CD4-positive, alpha-beta memory T cell (primary cell): ENCODE results near the gene DDX10. TPM values are rescaled to one million over a fixed set of nuclear protein-coding genes. Genes with fewer than 3 reads are reported as not detected.

Source experiments
- CTCF ChIA-PET: fragments of 350-600 bp; sonication (Branson Sonifier 250); formaldehyde crosslinking; loops from one replicate; lab custom pipeline; 2021; ENCODE audit warnings: inconsistent platforms; ENCODE audit not compliant: partially characterized antibody; lab: Charles Lee
- POLR2A ChIA-PET: fragments of 350-600 bp; sonication (Branson Sonifier 250); formaldehyde crosslinking; loops from one replicate; lab custom pipeline; 2021; ENCODE audit not compliant: partially characterized antibody; lab: Charles Lee
- DNase-seq, 5 donors: peaks; one replicate each; pipeline versions ENCODE4 v3.0.0 to v3.0.0-alpha.2; 2020 to 2022; ENCODE audit warnings: mixed read lengths in 1 of 5
- H3K27ac ChIP-seq: one replicate; pipeline ENCODE4 v1.7.0; 2013; ENCODE audit warnings: low read depth, low read length
- H3K27me3 ChIP-seq: 2 replicates; pipeline ENCODE4 v1.7.0; 2013; ENCODE audit warnings: mild to moderate bottlenecking, low read length, moderate library complexity; ENCODE audit not compliant: insufficient read depth
- H3K36me3 ChIP-seq: 2 replicates; pipeline ENCODE4 v1.7.0; 2013; ENCODE audit warnings: mild to moderate bottlenecking, low read length, moderate library complexity; ENCODE audit not compliant: insufficient read depth
- H3K4me1 ChIP-seq: 2 replicates; pipeline ENCODE4 v1.7.0; 2013; ENCODE audit warnings: mild to moderate bottlenecking, low read length, moderate library complexity; ENCODE audit not compliant: insufficient read depth
- H3K4me3 ChIP-seq, 2 donors: one replicate each; pipeline ENCODE4 v1.7.0; 2013; ENCODE audit warnings: low read length in 2 of 2, mild to moderate bottlenecking in 1 of 2
- H3K9me3 ChIP-seq, 2 donors: one replicate each; pipeline ENCODE4 v1.7.0; 2013; ENCODE audit warnings: low read length in 2 of 2, control low read depth in 1 of 2; ENCODE audit not compliant: control insufficient read depth in 1 of 2
- H3K27ac Mint-ChIP-seq, 7 donors: one replicate each; pipeline ENCODE4 v1.8.0; 2020 to 2021; ENCODE audit warnings: mixed read lengths in 7 of 7, mild to moderate bottlenecking in 6 of 7, inconsistent platforms in 3 of 7, moderate library complexity in 3 of 7
- H3K27me3 Mint-ChIP-seq, 2 donors: one replicate each; pipeline ENCODE4 v1.8.0; 2020 to 2021; ENCODE audit warnings: mixed read lengths in 2 of 2
- H3K36me3 Mint-ChIP-seq, 2 donors: one replicate each; pipeline ENCODE4 v1.8.0; 2020 to 2021; ENCODE audit warnings: mixed read lengths in 2 of 2, inconsistent platforms in 1 of 2, mild to moderate bottlenecking in 1 of 2
- H3K4me1 Mint-ChIP-seq, 4 donors: one replicate each; pipeline ENCODE4 v1.8.0; 2020 to 2021; ENCODE audit warnings: mixed read lengths in 4 of 4, mild to moderate bottlenecking in 1 of 4
- H3K4me3 Mint-ChIP-seq, 8 donors: one replicate each; pipeline ENCODE4 v1.8.0; 2020 to 2021; ENCODE audit warnings: mixed read lengths in 8 of 8, mild to moderate bottlenecking in 7 of 8, moderate library complexity in 6 of 8, inconsistent platforms in 3 of 8
- H3K9me3 Mint-ChIP-seq, 8 donors: one replicate each; pipeline ENCODE4 v1.8.0; 2020 to 2021; ENCODE audit warnings: mixed read lengths in 8 of 8, mild to moderate bottlenecking in 5 of 8, inconsistent platforms in 3 of 8, moderate library complexity in 1 of 8
- intact Hi-C: fragments of 100-400 bp; cut with micrococcal nuclease; formaldehyde crosslinking; loops from one replicate; pipeline ENCODE4 v1.15.1; 2023
- polyA plus RNA-seq, 2 donors: library from polyadenylated mRNA; unstranded; fragments of 300-500 nt; fragmentation: Illumina TruSeq; gene quantifications; one replicate each; pipeline ENCODE4 v1.2.3, GENCODE V29; 2021
- total RNA-seq, 2 experiments: library from RNA; stranded (reverse); gene quantifications; one replicate each; pipeline ENCODE4 v1.2.3, GENCODE V29; 2021

Gene DDX10
- total and polyA plus RNA-seq, 4 experiments from 2014 or later = 15.7 to 18.2 (median 16.7) TPM

GRCh38 chr11:108793611-108794010 lies 128.7 kb downstream of the DDX10 start:
- Mint-ChIP-seq H3K9me3 (no peaks in the 10 kb centered on the region), H3K4me1 (peaks cover 17 to 23% (median 22%) of the 10 kb centered on the region in 4 donors), H3K27ac (peak overlapping the region in 1 of 7 donors; percentile 40), H3K36me3 (peaks cover 9 to 11% of the 10 kb centered on the region in 2 donors), H3K4me3 (no peak overlapping the region), H3K27me3 (no peaks in the 10 kb centered on the region)
- H3K36me3 ChIP-seq = no peaks in the 10 kb centered on the region
- H3K27me3 ChIP-seq = no peaks in the 10 kb centered on the region
- CTCF ChIA-PET = no interaction called here
- POLR2A ChIA-PET = no interaction called here
- H3K4me1 ChIP-seq = no peaks in the 10 kb centered on the region
- intact Hi-C loops = no loop called here
- DNase-seq = no peak
- no peak overlapping the region for H3K27ac ChIP-seq
- H3K4me3 ChIP-seq = no peak overlapping the region
- H3K9me3 ChIP-seq = no peaks in the 10 kb centered on the region

GRCh38 chr11:108796551-108796950 lies 131.7 kb downstream of the DDX10 start:
- H3K27me3 ChIP-seq = no peaks in the 10 kb centered on the region
- Mint-ChIP-seq H3K4me1 (peaks cover 4 to 13% (median 8%) of the 10 kb centered on the region in 4 donors), H3K27me3 (no peaks in the 10 kb centered on the region), H3K27ac (no peak overlapping the region), H3K36me3 (peaks cover 5 to 15% of the 10 kb centered on the region in 2 donors), H3K9me3 (no peaks in the 10 kb centered on the region), H3K4me3 (no peak overlapping the region)
- no peaks in the 10 kb centered on the region for H3K4me1 ChIP-seq
- POLR2A ChIA-PET = no interaction called here
- H3K27ac ChIP-seq = no peak overlapping the region
- H3K36me3 ChIP-seq = no peaks in the 10 kb centered on the region
- intact Hi-C loops = no loop called here
- no peak overlapping the region for H3K4me3 ChIP-seq
- DNase-seq = no peak
- no peaks in the 10 kb centered on the region for H3K9me3 ChIP-seq
- CTCF ChIA-PET = no interaction called here

GRCh38 chr11:108797578-108798100 lies 132.8 kb downstream of the DDX10 start:
- H3K4me3 Mint-ChIP-seq = no peak overlapping the region

GRCh38 chr11:108802492-108802891 lies 137.6 kb downstream of the DDX10 start:
- H3K9me3 Mint-ChIP-seq = no peaks in the 10 kb centered on the region
- H3K27ac Mint-ChIP-seq = no peak overlapping the region
- Histone ChIP-seq H3K4me1 (no peaks in the 10 kb centered on the region), H3K9me3 (no peaks in the 10 kb centered on the region), H3K4me3 (no peak overlapping the region), H3K27me3 (no peaks in the 10 kb centered on the region), H3K27ac (no peak overlapping the region), H3K36me3 (no peaks in the 10 kb centered on the region)
- no peak for DNase-seq
- no peaks in the 10 kb centered on the region for H3K27me3 Mint-ChIP-seq
- CTCF ChIA-PET = no interaction called here
- peaks cover 3 to 21% of the 10 kb centered on the region in 2 donors for H3K36me3 Mint-ChIP-seq
- intact Hi-C loops = no loop called here
- POLR2A ChIA-PET = no interaction called here
- peaks cover 0 to 7% (median 5%) of the 10 kb centered on the region in 4 donors for H3K4me1 Mint-ChIP-seq
- H3K4me3 Mint-ChIP-seq = no peak overlapping the region

More at GRCh38 chr11:108797578-108798100, 132.8 kb downstream of the DDX10 start:
- Histone ChIP-seq H3K36me3 (no peaks in the 10 kb centered on the region), H3K4me3 (no peak overlapping the region), H3K27ac (no peak overlapping the region), H3K4me1 (no peaks in the 10 kb centered on the region), H3K9me3 (no peaks in the 10 kb centered on the region), H3K27me3 (no peaks in the 10 kb centered on the region)
- Mint-ChIP-seq H3K36me3 (peaks cover 5 to 15% of the 10 kb centered on the region in 2 donors), H3K9me3 (no peaks in the 10 kb centered on the region), H3K4me1 (peaks cover 4 to 10% (median 8%) of the 10 kb centered on the region in 4 donors), H3K27me3 (no peaks in the 10 kb centered on the region), H3K27ac (no peak overlapping the region)
- intact Hi-C loops = no loop called here
- ChIA-PET POLR2A (no interaction called here), CTCF (no interaction called here)
- DNase-seq = no peak

GRCh38 chr11:108803776-108804175 lies 138.9 kb downstream of the DDX10 start:
- no peaks in the 10 kb centered on the region for H3K9me3 Mint-ChIP-seq
- Histone ChIP-seq H3K9me3 (no peaks in the 10 kb centered on the region), H3K27ac (no peak overlapping the region), H3K27me3 (no peaks in the 10 kb centered on the region), H3K36me3 (no peaks in the 10 kb centered on the region), H3K4me3 (no peak overlapping the region), H3K4me1 (no peaks in the 10 kb centered on the region)
- peaks cover 0 to 17% of the 10 kb centered on the region in 2 donors for H3K36me3 Mint-ChIP-seq
- peaks cover 0 to 8% (median 4%) of the 10 kb centered on the region in 4 donors for H3K4me1 Mint-ChIP-seq
- H3K27me3 Mint-ChIP-seq = no peaks in the 10 kb centered on the region
- POLR2A ChIA-PET = no interaction called here
- no peak for DNase-seq
- CTCF ChIA-PET = no interaction called here
- no peak overlapping the region for H3K4me3 Mint-ChIP-seq
- intact Hi-C loops = no loop called here
- no peak overlapping the region for H3K27ac Mint-ChIP-seq

- no peak overlapping the region for H3K27ac Mint-ChIP-seq
- H3K4me3 Mint-ChIP-seq = no peak overlapping the region
- H3K4me3 ChIP-seq = no peak overlapping the region
- peaks cover 5 to 12% (median 8%) of the 10 kb centered on the region in 4 donors for H3K4me1 Mint-ChIP-seq
- no peaks in the 10 kb centered on the region for H3K36me3 ChIP-seq
- no peak for DNase-seq
- intact Hi-C loops = no loop called here
- no peaks in the 10 kb centered on the region for H3K27me3 Mint-ChIP-seq
- H3K36me3 Mint-ChIP-seq = peaks cover 3 to 19% of the 10 kb centered on the region in 2 donors
- H3K4me1 ChIP-seq = peaks cover 6% of the 10 kb centered on the region
- POLR2A ChIA-PET = no interaction called here
- CTCF ChIA-PET = interaction anchor here (0.7 kb wide), 1 partner anchor 22 kb away, joined by 3 read pairs; no protein-coding TSS in a partner anchor
- H3K9me3 Mint-ChIP-seq = peaks cover 0 to 3% (median 0%) of the 10 kb centered on the region in 8 donors
- no peaks in the 10 kb centered on the region for H3K27me3 ChIP-seq
- H3K27ac ChIP-seq = no peak overlapping the region
- H3K9me3 ChIP-seq = no peaks in the 10 kb centered on the region
These were observed 139.6 kb downstream of the DDX10 start for GRCh38 chr11:108804511-108804910.

- Histone ChIP-seq H3K27me3 (no peaks in the 10 kb centered on the region), H3K9me3 (no peaks in the 10 kb centered on the region), H3K4me3 (no peak overlapping the region), H3K4me1 (peaks cover 7% of the 10 kb centered on the region), H3K36me3 (no peaks in the 10 kb centered on the region), H3K27ac (no peak overlapping the region)
- no peak for DNase-seq
- H3K4me1 Mint-ChIP-seq = peaks cover 8 to 12% (median 9%) of the 10 kb centered on the region in 4 donors
- H3K27me3 Mint-ChIP-seq = no peaks in the 10 kb centered on the region
- H3K9me3 Mint-ChIP-seq = peaks cover 0 to 3% (median 0%) of the 10 kb centered on the region in 8 donors
- POLR2A ChIA-PET = no interaction called here
- H3K36me3 Mint-ChIP-seq = peaks cover 5 to 21% of the 10 kb centered on the region in 2 donors
- CTCF ChIA-PET = no interaction called here
- no peak overlapping the region for H3K4me3 Mint-ChIP-seq
- no peak overlapping the region for H3K27ac Mint-ChIP-seq
- intact Hi-C loops = no loop called here
These were observed 140.2 kb downstream of the DDX10 start for GRCh38 chr11:108805030-108805429.
